Kidney capillary endothelial cell (primary cell): ENCODE data around the gene SMG9.
"Not testable (repeated sequence)": the region's sequence is repeated elsewhere in the genome, so short reads cannot be mapped to it uniquely, and the experiment has no call there.

Source experiments
- DNase-seq: peaks from one replicate; pipeline ENCODE4 v3.0.0-alpha.2; 2018; ENCODE audit warnings: low spot score

SMG9 gene

DNA sequence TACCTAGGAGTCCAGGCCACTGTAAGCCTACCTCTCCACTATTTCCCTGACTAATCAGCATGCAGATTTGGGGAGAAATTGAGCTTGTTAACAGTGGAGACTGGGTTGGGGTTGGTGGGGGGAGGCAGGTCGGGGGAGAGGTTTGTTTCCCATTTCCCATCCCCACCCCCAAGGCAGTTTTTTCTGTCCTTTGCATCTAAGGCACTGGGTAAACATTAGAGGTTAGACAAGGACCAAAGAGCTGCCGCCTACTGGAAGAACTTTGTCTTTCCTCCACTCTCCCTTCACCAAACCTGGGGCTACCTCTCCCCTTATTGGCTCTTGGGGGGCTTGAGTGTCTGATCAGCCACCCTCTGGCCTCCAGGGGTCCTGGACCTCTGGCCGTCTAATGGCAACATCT is 25.1 kb upstream of the SMG9 start:
- no peak for DNase-seq

DNA sequence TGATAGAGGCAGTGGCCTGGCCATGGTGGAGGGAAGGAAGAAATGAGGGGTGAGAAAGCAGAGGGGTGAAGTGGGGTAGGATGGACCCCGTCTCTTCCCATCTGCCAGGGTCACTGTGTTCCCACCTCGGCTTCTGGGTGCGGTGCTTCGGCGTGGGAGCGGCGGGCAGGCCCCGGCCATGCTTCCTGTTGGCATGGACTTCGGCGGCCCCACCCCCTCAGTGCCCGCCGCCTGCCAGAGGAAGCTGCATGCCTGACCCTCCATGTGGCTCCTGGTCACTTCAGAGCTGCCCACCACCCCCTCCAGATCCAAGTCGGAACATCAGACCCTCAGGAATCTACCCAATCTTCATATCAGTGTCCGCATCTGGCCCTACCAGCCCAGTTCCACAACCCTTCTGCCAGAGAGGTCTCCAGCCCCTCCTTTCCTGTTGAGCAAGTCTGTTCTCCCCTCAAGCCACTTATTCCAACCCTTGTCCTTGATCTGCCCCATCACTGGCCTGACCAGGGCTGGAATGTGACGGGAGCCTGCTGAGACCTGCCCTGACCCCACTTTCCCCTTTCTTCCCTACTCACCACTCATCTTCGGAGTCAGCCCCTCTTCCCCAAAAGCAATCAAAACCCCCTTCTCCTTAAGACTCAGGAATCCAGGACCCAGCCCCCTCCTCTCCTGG is 24.5 kb upstream of the SMG9 start:
- DNase-seq: no peak

DNA sequence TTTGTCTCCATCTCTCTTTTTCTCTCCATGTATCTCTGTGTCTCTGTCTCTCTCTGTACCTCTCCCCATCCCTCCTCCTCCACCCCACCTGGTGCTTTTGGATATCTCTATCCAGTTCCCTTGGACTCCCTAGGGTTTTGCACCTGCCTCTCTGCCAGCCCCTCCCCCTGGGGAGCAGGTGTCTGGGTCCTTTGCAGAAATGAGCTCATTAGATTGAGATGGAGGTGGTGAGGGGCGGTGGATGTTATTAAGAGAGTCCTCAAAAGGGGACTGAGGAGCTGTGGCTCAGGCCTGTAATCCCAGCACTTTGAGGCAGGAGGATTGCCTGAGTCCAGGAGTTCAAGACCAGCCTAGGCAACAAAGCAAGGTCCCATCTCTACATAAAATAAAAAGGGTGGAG is 23.9 kb upstream of the SMG9 start:
- no peak for DNase-seq

DNA sequence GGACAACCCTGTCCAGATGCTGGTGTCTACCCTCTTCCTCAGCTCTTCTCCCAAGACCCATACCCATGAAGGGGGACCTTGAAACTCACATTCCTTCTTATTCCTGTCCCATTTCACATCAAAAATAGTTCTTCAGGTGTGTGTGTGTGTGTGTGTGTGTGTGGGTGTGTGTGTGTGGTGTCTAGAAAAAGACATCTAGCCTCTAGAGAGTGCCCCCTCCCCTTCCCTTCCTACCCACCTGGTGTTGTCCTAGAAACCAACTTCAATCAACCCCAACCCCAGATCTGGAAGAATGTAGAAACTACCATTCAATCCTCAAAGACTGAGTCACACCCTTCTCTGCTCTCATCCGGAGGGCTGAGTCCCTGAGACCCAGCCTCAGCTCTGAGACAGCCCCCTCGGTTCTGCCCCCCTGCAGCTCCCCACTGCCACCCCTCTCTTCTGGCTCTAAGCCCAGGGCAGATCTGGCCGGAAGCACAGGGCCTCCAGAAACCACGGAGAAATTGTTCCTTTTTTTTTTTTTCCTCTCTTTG is 22.5 kb upstream of the SMG9 start:
- no peak for DNase-seq

DNA sequence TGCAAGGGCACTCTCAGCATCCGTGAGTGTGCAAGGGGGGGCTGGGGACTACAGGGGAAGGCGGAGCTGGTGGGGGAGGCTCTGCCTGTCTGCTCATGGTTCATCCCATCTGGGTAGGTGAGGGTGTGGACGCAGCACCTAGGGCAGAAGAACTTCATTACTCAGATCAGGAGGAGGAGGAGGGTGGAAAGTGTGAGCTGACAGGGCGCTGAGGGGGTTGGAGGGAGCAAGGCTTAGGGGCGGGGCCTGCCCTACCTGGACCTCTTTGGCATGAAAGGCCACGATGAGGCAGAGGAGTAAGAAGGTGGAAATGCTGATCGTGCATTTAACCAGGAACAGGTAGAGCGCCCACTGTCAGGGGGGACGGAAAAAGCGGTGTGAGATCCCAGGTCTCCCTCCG is 21.5 kb upstream of the SMG9 start:
- no peak for DNase-seq

DNA sequence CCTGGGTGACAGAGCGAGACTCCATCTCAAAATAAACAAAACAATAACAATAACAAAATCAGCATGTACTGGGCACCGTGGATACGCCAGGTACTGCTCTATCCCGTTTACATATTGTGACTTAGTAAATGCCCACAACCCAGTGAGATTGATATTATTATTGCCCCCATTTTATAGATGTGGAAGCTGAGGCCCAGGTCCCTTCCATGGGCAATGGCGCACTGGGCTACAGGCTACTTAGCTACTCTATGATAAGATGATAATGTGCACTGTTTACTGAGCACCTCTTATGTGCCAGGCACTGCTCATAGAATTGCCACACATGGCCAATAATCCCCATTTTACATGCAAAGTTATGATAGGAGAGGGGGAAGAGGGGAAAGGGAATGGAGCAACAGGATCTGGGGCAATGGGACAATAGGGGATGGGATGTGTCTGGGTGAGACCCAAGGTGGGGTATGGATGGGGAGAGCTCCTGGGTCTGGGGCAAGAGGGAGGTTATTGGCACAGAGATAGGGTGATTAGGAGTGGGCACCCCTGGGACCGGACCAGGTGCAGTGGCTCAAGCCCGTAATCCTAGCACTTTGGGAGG is 20.6 kb upstream of the SMG9 start:
- no peak for DNase-seq

DNA sequence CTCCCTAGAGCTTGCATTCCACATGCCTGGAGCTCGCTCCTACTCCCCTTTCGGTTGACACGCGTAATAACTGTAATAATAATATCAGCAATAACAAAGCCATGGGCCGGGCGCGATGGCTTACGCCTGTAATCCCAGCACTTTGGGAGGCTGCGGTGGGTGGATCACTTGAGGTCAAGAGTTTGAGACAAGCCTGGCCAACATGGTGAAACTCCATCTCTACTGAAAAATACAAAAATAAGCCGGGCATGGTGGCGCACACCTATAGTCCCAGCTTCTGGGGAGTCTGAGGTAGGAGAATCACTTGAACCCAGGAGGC is 20.1 kb upstream of the SMG9 start:
- DNase-seq: not testable (repeated sequence)

DNA sequence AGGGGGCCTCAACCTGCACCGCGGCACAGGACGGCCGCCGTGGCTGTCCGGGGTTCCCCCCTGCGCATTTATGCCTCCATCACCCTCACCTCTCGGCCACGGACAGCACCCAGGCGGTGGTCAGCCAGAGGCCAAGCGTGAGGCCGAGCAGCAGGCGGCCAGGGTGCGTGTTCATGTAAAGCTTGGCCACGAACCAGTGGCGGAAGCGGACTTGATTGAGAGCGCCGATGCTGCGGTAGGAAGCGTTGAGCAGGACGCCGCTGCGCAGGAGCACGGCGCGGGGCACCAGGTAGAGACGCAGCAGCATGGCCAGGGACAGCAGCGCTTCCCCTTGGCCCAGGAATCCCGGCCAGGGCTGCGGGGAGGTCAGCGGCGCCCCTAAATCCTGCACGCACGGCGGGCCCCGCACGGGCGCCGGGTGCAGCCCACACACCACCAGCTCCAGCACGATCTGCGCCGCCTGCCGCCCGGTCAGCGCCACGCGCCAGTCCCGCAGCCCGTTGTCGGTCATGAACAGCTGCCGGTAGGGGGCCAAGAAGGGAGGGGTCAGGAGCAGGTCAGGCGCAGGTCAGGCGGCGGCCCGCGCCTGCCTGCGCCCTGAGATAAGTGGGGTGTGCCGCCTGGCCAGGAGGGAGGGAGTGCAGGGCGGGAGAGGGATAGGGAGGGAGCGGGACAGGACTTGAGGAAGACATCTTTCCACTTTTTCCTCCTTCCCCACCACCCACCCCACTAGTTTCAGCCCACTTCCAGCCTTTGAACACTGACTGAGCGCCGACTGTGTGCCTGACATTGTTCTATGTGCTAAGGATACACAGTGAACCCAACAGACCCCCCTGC is 19.6 kb upstream of the SMG9 start:
- peak; percentile 59 for DNase-seq

DNA sequence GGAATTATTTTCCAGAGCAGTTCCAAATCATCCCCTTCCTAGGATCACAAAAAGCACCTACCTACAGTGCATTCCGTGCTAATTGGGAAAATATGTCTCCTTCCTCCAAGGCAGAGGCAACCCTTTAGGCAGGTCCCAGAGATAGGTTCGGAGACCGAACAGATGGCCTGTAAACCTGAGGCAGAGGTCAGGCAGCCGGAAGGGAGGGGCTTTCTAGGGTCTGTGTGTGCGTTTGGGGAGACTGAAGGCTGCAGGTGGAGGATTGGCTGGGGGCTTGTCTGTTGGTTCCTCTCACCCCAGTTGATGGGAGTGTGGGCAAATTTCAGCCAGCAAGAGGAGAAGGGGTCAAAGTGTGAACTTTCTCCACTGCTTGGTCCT is 19.0 kb upstream of the SMG9 start:
- no peak for DNase-seq

DNA sequence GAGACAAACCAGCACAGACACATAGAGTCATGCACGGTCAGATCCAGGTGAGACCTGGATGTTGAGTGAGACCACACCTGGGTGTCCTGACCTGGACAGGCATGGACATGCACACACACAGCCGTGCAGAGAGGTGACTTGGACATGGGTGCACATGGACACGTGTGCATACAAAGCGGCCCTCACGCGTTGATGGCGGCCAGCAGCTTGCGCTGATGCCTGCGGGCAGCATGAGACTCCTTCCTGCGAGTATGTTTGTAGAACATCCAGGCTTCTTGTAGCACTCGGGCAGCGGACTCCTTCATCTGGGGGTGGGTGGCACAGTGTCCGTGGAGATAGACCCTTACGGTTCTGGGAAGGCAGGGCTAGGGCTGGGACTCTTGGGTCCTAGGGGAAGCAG is 14.5 kb upstream of the SMG9 start:
- DNase-seq: no peak

DNA sequence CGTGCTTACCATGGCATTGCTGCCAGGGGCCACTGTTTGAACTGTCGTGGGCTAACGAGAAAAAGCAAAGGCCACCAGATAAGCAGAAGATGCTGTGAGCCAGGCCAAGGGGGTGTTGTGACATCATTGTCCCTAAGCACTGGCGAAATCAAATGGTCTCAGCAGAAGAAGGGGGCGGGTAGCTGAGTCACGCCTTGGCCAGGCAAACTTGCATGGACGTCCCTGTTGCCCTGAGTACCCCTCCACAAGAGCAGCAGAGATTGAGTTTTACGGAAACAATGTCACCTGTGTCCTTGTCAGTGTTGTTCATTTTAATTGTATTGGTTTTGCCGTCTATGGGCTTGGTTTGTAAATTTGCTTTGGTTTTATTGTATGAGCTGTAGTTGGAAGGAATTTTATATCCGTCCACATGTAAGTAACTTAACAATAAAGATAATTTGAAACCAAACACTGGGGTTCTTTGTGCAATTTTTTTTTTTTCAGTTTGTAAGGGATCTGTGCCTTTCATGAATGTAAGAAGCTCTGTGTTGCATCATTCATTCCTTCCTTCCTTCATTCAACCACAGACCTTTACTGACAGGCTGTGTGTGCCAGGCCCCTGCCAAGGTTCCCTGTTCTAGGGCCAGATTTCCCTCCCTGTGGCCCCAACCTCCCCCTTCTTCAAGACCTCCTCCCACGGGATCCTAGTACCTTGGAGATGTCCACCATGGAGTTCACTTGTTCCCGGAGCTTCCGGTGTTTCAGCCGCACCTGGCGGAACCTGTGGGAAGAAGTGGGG is 13.7 kb upstream of the SMG9 start:
- no peak for DNase-seq

DNA sequence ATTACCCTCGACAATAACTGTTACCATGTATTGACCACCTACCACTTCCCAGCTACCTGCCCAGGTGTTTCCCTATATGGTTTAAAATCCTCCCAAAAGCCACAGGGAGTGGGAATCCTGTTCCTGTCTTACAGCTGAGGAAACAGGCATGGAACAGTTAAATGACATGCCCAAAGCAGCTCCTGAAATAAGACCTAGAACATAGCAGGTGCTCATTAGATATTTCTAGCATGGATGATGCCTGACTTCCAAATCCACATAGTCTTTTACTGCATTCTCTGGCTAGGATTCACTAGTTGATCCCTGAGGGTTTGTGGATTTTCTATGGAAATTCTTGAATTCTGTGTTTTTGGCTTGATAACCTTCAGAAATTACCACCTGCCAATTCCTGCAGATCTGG is 13.1 kb upstream of the SMG9 start:
- no peak for DNase-seq

DNA sequence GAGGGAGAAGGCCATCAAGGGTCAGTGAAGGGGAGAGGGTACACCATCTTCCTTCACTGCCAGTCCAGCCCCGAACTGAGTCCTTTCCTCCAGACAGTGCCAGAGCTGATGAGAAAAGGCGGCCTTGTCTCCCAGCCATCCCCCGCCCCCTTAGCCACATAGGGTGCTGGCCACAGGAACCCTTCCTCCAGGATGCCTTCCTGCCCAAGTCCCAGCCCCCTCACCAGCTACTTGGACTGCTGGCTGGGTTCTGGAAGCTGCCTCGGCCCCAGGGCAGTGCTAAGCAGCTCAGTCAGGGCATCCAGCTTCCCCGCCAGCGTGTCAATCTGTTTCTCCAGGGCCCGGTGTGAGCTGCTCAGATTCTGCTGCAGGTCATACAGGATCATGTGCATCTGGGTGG is 12.6 kb upstream of the SMG9 start:
- no peak for DNase-seq

DNA sequence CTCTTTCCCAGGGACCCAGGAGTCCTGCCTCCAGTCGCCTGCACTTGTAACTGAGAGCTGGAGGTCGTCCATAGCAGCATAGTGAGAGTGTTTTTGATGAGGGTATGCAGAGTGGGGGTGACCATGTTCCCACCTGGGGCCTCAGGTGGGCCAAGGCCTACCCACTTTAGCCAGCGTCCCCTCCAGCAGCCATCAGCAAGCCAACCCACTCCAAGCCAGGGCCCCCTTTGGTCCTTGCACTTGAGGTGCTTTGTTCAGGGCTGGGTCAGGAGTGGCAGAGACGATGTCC is 11.9 kb upstream of the SMG9 start:
- DNase-seq: no peak

DNA sequence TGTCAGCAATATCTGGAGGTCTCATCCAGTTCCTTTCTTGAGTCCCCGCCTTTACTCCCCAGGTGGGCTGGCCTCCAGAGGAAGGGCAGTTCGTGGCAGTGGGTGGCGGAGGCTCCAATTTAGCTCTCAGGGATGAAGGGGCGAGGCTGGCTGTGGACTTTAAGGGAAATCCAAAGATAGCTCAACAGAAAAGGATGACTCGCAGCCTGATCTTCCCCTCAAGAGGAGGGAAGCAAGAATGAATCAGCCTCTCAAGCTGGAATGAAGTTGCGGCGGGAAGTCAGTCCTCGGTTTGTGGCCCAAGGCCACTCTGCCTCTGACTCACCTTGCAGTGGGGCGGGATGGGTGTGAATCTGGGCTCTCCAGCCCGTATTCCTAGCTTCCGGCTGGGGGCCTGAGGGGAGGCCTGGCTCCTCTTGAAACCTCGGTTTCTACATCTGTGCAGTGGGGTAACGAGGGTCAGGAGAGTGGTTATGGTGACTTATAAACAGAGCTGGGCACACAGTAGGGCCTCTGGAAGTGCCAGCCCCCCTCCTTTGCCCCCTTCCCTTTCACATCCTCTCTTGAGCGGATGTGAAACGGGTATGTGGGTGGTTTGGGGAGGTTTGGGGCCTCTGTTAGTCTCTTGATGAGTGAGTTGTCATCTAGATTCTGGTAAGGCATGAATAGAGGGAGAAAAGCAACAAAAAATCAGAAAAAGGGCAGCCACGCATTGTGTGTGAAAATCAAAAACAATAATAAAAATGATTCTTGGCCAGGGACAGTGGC is 10.5 kb upstream of the SMG9 start:
- DNase-seq: peak; percentile 96

DNA sequence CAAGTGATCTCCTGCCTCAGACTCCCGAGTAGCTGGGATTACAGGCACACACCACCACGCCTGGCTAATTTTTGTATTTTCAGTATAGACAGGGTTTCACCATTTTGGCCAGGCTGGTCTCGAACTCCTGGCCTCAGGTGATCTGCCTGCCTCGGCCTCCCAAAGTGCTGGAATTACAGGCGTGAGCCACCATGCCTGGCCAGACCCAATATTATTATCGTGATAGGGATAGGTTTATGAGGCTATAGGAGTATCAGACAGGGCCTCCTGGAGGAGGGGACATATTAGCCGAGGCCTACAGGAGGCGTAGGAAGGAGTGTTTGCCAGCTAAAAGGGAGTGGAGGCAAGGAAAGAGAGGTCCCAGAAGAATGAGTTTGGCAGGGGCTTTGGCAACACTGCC is 9.9 kb upstream of the SMG9 start:
- DNase-seq: not testable (repeated sequence)

DNA sequence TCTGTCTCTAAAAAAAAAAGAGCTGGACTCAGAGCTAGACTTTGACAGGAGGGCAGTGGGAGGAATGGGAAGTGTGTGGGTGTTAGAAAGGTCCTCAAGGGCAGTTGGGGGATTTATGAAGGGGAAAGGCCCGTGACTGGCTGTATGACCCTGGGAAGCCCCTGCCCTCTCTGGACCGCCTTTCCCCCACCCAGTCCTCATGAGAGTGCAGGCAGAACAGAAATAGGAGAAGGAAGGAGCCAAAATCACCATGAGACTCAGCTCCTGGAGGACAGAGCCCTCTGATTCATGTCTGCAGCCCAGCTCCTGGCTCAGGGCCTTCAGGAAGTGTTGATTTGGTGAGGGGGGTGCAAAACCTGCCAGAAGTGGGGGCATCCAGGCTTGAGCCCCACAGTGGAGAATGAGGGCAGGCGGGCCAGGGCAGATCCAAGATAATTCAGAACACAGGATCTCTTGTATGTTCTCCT is 8.7 kb upstream of the SMG9 start:
- DNase-seq: no peak

DNA sequence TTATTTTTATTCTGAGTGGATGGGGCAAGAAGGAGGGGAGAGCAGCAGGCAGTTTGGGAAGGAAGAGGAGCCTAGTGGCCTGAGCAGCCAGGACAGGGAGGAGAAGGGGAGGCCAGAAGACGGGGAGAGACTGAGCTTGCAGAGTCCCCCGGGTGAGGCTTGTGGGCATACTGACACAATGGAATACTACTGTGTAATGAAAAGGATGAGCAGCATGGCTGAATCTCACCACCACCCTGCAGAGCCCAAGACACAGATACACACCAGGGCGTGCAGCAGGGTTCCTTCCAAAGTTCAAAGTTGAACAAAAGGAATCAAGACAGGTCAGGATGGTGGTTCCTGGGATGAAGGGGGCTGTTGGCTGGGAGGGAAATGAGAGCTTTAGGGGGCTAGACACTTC is 8.1 kb upstream of the SMG9 start:
- no peak for DNase-seq

DNA sequence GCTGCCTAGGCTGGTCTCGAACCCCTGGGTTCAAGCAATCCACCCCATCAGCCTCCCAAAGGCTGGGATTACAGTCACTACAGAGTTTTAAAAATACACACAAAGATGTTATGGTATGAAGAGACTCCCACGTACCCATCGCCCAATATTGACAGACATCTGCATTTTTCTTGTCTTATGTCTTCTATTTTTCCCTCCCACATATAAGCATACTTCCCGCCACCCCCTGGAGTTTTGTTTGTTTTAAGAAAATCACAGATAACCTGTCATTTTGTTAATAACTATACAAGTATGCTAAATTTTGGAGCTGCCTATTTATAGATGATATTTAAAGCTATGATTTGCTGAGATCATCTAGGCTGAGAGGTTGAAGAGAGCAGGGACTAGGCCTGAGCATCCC is 6.2 kb upstream of the SMG9 start:
- no peak for DNase-seq

DNA sequence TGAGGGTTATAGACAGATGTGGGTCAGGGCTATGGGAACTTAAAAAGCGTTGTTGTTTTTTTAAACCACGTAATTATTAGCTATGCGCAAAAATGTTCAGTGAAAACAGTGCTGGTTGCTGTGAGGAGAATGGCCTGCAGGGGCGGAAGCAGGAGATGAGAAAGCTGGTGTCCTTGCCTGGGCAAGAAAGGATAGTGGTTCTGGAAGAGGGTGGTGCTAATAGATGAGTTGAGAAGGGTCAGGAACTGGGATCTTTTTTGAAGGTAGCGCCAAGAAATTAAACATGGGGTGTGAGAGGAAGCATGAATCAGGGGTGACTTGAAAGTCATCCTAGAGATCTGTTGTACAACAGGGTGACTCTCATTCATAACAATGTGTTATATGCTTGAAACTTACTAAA is 4.8 kb upstream of the SMG9 start:
- no peak for DNase-seq

DNA sequence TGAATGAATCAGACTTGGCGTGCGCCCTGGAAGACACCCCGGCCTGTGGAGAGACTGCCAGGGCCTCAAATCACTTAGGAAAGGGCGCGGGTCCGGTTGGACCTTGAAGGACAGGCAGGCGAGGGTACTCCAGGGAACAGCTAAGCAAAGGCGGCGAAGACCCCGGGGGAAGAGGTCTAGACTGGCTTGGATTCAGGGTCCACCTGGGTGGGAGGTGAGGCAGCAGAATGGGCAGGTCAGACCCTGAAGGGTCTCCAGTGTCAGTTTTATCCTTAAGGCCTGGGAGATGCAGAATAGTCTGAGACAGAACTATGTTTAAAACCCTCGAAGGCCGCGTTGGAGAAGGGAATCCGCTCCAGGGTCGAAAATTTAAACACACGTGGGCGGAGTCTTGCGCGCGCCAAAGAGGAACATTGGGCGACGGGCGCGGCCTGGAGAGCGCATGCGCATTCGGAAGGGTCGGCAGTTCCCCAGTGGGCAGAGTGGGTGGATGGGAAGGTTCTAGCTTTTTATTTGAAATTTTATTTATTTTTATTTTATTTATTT is 567 bp upstream of the SMG9 start:
- DNase-seq: peak; percentile 74

DNA sequence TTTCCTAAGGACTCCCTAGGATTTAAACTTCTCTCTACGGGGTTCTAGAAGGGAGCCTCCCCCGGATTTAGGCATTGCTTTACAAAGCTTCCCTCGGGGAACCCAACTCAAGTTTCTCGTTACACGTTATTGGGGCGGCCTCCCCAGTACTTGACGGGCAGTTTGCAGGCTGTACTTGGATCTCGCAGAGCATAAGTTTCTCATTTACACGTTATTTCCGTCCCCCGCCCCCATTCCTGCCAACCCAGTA is 584 bp downstream of the SMG9 start:
- DNase-seq: no peak
